Measurements from ENCODE around the gene HTRA3.

The HTRA3 gene

DNA sequence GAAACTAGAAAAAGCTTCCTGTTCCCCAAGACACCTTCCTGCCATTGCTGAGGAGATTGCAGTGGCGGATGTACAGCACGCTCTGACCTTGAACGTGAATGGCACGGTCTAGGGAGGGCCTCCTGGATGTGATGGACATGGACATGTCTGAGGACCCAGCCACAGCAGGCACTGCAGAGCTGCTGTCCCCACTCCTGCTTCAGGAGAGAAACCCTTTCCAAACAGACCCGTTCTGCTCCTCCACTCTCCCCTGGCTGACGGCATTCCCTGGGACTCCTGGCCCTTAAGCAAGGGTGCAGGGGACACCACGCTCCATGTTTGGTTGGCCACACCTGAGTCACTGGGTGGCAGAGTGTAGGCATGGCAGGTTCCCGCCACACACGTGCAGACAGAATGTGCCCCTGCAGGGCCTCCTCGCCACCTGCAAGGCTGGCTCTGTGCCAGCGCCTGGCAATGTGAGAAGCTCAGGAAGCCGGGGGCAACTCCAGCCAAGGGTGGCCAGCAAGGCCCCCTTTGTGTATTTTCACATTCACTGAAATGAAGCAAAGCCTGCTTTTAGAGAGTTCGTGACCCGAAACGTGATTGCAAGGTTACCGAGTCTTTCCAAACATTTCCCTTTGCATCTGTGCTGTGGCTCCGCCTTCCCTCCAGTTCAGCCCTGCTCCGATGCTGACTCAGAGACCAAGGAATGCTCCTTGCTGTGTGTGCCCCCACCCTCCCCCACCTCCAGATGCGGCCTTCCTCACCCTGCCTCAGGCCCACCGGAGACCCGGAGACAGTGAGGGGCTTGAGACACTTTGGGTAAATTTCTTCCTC lies 46.1 kb downstream of the HTRA3 start:
- DNase-seq = no peak

DNA sequence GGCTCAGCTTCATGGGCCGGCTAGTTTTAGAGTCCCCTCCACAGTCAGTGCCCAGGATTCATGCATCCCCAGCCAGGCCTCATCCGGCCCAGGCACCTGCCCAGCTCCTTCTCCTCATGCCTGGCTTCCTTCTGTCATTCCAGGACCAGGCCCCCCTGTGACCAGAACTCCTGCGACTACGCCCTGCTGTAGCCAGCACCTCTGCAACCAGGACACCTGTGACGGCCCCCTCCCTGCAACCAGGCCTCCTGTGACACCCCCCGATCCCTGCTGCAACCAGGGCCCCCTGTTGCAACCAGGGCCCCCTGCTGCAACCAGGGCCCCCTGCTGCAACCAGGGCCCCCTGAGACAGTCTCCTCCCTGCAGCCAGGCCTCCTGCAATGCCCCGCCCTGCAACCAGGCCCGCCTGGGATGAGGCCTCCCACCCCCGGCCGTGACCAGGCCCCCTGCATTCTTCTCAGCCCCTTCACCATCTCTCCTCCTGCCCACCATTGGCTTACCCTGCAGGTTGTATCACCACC lies 46.8 kb downstream of the HTRA3 start:
- no peak for DNase-seq

DNA sequence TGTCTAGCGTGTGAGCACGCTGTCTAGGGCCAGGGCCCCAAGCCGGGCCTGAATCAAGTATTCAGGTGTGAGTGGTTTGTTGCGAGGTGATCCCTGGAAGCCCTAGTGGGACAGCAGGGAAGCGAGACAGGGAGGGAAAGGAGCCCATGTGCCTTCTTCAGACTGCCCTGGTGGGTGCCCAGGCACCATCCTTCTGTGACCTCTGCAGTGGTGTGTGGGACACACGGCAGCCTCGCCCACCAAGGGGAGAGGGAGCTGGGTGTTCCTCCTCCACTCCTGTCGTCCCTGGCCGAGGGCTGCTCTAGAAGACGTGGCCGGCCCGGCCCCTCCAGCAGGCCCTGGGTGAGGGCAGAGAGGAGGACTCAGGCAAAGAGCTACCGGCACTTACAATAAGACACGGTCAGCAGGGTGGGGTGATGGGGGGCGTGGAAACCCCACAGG lies 47.4 kb downstream of the HTRA3 start:
- no peak for DNase-seq

DNA sequence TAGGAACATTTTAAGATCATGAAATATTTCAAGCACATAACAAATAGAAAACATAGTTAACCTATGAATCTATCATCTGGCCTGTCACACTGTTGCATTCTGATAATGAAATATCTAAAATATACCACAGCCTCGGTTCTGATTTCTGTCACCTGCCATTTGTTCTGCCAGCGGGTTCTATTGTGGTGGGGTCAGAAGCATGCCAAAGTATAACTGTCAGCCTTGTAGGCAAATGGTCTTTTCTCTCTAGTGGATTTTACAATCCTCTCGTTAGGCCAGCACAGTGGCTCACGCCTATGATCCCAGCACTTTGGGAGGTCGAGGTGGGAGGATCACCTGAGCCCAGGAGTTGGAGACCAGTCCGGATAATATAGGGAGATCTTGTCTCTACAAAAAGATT lies 47.9 kb downstream of the HTRA3 start:
- no peak for DNase-seq

DNA sequence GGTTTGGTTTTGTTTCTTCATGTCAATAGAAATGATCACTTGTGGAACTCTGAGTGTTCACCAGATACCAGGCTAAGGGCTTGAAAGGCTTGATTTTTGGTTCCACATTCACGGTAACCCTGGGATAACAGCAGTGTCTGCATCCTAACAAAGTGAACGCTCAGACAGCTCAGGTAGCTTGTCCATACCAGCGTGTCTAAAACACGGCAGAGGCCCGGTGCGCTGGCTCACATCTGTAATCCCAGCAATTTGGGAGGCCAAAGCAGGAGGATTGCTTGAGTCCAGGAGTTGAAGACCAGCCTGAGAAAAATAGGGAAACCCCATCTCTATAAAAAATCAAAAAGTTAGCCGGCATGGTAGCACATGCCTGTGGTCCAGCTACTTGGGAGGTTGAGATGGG lies 49.0 kb downstream of the HTRA3 start:
- no peak for DNase-seq

DNA sequence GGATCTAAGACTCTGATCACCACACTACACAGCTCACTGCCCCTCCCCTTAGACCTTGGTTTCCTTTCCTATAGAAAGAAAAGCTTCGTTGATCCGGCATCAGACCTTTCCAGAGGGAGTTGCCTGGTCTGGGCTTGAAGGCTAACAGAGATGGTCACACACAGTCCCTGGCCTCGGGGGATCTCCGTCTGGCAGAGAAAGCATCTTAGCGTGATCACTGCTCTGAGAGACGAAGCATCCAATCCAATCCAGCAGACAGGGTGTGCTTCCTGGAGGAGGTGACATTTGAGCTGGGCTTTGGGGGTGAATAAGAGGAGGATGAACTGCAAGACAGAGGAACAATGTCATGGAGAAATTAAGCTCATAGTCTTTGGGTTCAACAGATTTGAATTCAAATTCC lies 49.5 kb downstream of the HTRA3 start:
- no peak for DNase-seq

DNA sequence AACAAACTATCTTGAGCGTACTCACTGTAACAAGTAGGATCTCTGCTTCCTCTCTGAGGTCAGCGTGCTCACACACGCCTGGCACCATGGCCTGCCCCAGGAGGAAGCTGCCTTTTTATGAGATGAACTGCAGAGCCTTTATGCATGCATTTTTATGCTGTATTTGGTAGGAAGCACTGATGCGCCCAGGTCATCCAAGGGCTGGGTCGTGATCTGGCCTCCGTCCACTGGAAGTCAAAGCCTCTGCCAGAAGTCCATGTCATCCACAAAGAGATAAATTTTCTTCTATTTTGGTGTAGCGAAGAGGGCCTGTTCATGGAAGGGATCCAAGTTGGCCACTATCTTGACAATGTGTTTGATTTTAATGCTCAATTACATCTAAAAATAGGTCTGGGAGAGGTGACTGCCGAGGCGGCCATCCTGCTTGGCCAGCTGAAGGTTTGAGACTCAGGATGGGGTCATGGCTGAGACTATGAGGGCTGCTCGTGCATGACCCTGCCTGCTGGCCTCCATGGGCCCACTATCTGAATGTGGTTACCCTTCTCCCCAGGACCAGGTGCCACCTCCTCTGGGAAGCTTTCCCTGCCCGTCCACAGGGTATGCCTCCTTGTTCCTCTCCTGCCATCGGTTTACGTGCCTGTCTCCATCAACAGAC lies 50.3 kb downstream of the HTRA3 start:
- DNase-seq = no peak

DNA sequence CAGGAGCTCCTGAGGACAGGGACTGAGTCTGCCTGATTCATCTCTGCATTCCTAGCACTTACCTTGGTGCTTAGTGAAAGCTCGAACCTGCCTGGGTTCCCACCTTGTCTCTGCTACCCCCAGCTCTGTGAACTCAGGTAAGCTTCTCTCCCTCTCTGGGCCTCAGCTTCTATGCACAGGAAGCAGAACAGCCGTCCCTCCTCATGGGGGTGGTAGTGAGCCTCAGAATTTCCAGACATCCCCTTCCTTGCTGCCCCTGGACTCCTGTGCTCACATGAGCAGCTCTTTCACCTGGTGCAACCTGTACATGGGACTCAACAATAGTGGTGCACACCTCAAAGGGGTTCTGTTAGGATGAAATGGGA lies 50.8 kb downstream of the HTRA3 start:
- no peak for DNase-seq

DNA sequence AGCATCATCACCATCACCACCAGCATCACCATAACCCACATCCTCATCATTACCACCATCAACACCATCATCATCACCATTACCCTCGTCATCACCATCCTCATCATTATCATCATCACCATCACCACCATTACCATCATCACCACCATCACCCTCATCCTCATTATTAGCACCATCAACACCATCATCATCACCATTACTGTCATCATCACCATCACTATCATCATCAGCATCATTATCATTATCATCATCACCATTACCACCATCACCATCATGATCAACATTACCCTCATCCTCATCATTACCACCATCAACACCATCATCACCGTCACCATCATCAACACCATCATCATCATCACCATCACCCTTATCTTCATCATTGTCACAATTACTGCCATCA lies 51.7 kb downstream of the HTRA3 start:
- DNase-seq = no peak

DNA sequence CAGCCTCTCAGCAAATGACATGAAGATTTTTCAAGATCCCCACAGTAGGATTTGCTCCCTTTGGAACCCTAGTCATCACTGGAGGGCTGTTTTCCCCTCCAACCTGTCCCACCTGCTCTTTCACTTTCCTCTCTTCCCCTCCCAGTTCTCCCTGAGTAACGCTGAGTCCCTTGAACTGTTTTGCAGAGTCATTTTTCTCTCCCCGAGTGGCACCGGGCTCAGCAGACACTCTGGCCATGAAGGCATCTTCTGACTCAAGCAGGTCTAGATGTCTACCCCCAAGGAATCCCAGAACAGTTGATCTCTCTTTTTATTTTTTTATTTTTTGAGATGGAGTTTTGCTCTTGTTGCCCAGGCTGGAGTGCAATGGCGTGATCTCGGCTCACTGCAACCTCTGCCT lies 52.2 kb downstream of the HTRA3 start:
- DNase-seq = no peak

DNA sequence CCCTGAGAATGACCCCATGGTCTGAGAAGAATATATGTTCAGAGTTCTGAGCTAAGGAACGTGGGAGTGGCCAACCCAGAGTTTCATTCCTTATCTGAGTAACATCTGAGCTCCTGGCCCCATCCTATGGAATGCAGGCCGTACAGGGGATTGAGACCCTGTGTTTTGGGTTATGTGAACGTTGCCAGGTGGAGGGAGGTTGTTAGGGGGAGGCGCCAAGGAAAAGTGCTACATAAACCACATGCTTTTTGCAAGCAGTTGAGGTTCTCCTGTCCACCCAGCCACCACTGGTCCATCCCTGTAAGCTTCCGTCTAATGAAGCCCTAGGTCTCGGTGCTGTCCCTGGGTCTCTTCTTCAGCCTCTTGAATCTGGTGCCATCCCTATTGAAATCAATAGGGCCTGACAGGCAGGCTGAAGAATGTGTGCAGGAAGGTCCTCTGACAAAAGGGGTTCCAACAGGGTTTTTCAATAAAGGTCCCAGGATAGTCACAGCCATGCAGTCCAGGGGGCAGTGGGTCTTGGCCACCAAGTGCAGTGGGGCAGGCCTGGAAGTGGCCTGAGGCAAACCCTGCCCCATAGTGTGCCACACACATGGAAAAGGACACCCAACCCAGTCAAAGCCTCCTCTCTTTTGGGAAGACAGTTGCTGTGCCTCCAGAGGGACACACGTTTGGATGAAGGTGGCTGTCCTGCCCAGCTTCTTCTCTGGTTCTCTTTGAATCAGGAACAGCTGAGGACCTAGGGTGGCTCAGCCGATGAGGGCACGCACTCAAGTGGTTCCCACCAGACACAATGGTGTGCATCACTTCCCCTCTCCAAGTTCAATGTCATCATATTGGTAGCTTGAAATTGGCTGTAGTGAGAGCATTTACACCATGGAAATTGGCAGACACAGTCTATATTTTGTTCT lies 53.5 kb downstream of the HTRA3 start:
- DNase-seq = no peak

DNA sequence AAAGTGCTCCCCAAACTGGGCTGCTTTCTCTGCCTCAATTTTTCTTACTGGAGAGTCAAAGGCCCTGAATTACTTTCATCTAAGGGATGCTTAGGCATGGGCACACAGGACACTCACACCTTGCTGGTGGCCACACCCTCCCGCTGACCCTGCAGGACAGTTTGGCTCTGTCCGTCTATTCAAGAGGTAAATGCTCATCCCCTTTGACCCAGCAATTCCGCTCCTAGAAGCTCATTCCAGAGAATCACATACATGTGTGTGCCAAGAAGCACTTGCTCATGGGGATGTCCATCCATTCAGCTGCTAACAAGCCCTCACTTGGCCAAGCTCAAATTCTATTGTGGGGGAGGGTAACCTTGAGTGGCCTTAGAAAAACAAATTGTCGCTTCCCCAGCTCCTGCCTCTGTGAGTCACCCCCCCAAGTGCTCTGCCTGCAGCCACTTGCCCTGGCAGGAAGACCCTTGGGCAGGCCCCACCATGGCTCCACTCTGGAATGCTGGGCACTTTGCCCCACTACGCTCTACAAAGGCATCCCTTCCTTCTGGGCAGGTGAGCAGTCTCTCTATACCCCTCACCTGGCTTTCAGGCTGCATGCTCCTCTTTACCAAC lies 54.5 kb downstream of the HTRA3 start:
- DNase-seq = no peak

DNA sequence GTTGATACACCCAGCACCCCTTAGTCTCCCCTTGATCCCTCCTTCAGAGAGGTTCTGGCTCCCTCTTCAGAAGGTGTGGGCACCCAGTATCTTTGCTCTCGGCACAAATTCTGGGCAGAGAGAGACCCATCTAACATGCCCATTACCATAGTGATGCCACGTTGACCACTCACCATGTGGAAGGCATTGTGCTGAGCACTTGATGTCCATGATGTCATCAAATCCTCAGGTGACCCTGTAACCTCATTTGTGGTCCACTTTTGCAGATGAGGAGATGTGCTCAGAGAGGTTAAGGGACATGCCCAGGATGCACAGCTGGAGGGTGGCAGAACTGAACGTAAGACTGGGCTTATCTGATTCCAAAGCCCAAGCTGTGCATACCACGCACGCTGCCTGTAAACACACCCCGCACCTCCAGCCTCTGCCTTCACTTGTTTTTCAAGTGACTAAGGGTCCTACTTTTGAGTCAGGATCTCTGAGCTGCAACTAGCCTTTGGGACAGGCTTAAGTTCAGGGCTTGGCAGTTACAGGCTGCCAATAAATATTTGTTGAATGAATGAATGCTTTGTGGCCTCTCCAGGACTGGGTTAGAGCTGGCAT lies 55.2 kb downstream of the HTRA3 start:
- DNase-seq = no peak

DNA sequence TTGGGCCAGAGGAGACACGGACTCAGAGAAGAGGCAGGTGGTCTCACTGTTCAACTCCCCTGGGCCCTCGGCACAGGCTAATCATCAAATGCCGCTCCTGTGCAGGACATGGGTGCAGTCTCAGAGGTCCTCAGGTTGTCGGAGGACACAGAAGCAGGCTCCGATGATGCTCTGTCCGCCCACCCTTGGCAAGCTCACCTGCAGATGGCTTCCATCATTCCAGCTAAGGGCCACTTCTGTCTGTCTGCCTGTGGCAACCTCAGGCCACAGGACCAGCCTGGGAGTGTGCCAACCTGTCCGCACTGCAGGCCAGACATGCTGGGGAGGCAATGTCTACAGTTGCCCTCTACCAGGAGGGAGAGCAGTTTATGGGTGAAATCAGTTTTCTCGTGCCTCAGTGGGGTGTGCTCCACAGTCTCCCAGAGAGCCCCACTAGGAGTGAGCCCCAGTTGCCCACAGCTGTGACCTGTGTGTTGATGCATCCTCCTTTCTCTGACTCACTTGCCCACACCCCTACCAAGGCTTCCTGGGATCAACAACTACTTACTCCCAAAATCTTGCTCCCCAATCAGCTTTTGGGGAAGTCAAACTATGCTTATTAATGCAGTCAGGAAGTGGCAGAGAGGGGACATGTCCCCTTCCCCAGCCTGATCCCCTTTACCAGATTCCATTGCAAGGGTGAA lies 55.9 kb downstream of the HTRA3 start:
- no peak for DNase-seq

DNA sequence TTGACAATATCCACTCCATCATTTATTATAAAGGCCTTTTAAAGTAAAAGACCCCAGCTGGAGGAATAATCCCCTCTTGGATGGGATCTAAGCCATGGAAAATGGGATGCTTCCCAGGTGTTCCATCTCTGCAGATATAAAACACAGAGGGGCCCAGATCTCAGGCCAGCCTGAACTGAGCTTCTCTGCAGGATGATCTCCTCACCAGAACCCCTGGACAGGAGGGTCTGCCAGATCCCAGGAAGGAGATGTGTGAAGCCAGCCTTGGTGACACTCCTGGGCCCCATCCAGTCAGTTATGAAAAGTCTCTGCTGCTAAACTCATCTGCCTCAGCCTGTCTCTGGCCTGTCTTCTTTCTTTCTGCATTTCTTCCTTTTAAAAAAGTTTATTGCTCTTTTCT lies 56.7 kb downstream of the HTRA3 start:
- DNase-seq = no peak

DNA sequence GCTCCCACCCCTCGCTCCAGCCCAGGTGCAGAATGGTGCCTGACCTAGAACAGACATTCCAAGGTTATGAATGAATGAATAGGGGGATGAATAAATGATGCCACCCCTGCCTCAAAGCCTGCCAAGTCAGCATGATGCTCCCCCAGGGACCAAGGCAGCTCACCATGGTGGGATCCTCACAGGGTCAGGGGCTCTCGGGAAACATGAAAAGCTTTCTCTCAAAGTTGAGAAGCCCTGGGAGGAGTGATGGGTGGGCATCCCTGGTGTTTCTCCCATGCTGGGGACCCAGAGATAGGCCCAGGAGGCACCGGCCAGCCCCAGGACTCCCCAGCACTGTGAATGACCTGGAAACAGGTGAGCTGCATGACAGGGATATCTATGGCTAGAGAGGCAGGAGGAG lies 58.9 kb downstream of the HTRA3 start:
- no peak for DNase-seq

DNA sequence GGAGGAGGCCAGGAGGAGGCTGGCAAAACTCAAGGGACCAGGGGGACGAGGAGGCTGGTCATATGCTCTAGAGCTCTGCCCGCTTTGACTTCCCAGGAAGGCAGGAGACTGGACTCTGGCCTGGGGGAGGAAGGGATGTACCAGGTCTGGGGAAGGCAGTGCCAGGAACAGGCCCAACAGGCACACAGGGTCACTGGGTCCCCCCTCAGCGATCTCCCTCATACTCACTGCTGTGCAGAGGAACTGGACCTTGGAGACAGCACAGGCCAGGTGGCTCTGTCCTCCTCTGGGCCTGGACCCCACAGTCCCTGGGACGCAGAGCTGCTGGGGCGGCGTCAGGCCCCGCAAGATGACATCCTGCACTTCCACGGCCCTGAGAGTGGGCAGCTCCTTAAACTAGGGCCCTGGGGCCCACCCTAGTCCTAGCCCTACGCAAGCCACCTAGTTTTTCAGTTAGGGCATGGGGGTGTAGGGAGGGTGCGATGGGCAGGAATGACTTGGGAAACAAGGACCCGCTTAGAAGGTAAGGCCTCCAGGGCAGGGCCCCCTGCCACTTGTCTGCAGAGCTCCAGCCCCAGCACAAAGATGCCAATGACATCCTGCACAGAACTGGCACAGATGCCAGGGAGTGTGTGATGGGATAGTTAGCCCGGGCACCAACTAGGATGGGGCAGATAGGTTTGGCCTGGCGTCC lies 59.5 kb downstream of the HTRA3 start:
- DNase-seq = no peak

DNA sequence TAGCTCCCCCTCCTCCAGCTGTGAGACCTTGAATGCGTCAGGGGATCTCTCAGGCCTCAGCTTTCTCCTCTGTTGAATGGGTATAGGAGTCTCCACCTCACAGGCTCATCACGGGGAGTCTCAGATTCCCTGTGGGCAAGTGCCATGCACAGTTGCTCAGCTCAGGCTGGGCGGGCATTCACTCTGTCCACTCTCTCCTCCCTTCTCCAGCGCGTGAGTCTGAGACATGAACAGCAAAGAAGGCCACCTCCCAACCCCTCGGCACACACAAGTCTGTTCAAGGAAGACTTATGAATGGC lies 60.0 kb downstream of the HTRA3 start:
- DNase-seq = no peak

DNA sequence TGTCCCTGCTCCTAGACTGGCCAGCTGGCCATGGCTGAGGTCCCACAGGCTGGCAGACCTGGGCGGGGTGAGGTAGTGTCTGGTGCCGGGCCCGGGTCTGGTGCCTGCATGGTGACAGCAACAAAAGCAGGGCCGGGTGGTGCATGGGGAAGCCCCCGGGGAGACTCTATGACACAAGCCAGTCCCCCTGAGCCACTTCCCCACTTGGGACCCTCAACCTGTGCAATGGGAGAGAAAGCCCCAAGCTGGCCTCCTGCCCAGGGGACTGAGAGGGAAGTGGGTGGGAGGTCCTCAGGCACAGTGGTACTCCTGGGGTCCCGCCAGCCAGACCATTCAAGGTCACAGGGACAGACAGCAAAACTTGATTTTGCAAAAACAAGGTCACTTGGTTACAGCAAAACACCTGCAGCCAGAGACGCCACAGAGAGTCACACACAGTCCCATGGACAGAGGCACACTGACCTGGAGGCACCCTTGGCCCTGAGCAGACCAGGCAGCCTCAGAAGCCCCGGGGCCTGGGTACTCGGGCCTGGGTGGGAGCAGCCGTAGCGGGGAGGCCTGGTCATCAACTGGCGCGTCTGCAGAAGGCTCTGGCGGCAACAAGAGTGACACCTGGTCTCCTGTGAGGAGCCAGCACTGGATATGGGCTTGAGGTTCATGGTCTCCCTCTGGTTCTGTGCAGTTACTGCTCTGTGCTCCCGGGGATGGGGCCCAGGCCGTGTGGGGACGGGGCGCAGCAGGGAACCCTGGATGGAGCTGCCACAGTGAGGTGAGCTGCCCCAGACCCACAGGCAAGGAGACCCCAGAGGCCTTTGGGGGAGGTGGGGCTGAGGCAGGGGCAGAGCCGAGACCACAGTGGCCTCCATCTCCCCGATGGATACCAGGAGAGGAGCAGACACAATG lies 60.6 kb downstream of the HTRA3 start:
- no peak for DNase-seq

DNA sequence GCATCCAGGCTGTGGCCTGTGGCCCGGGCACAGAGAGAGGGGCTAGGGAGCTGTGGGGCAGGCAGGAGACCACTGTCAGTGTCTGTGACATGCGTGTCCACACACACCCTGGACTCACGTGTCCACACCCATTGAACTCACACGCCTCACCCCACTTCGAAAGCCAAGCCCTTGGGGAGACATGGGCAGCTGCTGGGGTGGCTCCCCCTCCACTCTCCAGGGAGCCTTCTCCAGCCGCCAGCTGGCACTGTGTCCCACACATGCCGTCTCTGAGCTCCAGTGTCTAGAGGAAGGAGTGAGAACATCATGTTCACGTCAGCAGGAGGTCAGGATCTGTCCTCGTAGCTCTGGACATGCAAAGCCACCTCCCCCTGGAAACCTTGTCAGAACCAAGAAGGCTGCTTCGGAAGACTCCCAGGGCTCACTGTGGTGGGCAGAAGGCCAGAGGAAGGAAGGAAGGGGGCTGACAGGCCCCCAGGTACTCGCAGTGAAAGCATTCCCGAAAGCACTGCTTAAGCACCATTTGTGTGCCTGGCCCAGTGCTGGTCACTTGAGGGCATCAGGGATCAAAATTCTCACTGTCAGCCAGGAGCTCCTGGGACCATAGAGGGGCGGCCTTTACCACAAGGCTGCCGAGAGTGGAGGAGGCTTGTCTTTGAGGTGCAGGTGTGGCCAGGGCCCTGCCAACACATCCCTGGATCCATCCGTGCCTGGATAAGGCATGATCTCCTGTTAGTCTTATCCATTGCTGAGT lies 61.4 kb downstream of the HTRA3 start:
- DNase-seq = no peak
